ENCODE data around the gene NFIA. TPM values are rescaled to one million over a fixed set of nuclear protein-coding genes. Genes with fewer than 3 reads are reported as not detected.

Gene NFIA
- total RNA-seq, 1 donor from 2014 or later, result 16.2 TPM

DNA sequence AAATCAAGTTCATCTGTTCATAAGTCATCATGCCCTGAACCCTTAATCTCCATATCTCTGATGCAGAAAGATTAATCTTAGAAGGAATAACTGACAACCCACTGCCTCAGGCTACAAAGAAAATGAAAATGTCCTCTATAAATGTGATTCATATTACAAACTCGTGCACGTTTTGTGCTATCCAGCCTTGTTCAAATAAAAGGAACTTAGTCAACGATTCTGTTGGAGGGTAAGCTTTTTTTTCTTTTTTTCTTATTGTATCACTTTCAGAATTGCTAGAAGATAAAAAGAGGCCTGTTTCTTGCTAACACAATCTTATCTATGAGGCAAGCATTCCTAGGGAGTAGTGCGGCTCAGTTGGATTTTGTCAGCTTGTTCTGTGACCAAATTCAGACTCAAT is 414.1 kb downstream of the NFIA start:
- H3K36me3 Mint-ChIP-seq (ENCODE audit: low read depth, unreplicated experiment), result no peaks in the 10 kb centered on the region
- no peak for DNase-seq (ENCODE audit: low spot score)
- no peak overlapping the region for H3K27ac Mint-ChIP-seq (ENCODE audit: unreplicated experiment)
- H3K9me3 Mint-ChIP-seq (ENCODE audit: unreplicated experiment), result no peaks in the 10 kb centered on the region
- TF ChIP-seq CTCF (IDR thresholded peaks at IDR 0.05; ENCODE audit: unreplicated experiment), result no peak
- H3K27me3 Mint-ChIP-seq (ENCODE audit: unreplicated experiment), result peaks cover 5% of the 10 kb centered on the region
- H3K4me1 Mint-ChIP-seq (ENCODE audit: unreplicated experiment), result peaks cover 2% of the 10 kb centered on the region
- no peak overlapping the region for H3K4me3 Mint-ChIP-seq (ENCODE audit: unreplicated experiment)

DNA sequence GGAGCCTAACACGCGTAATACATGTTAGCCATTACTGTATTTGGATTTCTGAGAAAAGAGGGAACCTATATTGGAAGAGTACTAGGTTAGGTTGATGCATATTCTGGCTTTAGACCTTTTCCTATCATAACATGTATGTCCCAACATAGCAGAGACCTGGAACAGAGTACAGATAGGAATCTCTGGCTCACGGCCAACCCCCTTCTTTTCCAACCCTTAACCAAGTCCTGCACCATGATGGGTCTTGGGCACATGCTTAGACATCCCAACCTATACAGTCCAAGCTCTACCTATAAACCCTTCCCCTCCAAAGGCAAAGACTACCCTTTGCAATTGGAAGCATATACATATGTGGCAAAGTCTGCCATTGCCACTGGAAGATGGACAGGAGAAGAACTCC is 414.7 kb downstream of the NFIA start:
- Mint-ChIP-seq H3K36me3 (ENCODE audit: low read depth, unreplicated experiment) (no peaks in the 10 kb centered on the region), H3K4me3 (ENCODE audit: unreplicated experiment) (no peak overlapping the region), H3K9me3 (ENCODE audit: unreplicated experiment) (no peaks in the 10 kb centered on the region), H3K27me3 (ENCODE audit: unreplicated experiment) (peaks cover 5% of the 10 kb centered on the region), H3K27ac (ENCODE audit: unreplicated experiment) (no peak overlapping the region), H3K4me1 (ENCODE audit: unreplicated experiment) (peaks cover 2% of the 10 kb centered on the region)
- no peak for DNase-seq (ENCODE audit: low spot score)
- TF ChIP-seq CTCF (IDR thresholded peaks at IDR 0.05; ENCODE audit: unreplicated experiment), result no peak

DNA sequence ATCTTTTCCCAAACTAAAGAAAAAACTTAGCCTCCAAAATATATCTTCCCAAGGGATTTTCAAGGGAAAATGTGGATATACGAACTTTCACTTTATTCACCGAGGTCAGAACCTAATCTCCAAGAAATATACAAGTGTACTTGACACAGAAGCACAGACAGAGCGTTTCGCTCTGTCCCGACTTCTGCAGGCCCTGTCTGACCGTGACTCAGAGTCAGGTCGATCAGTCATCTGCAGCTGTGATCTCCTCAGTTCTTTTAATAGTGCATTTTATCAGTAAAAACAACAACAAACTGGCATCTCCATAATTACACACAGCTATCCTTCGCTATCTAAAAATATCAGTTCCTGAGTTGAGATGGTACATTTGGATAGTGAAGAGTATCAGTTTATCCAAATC is 416.0 kb downstream of the NFIA start:
- Mint-ChIP-seq H3K4me1 (ENCODE audit: unreplicated experiment) (peaks cover 2% of the 10 kb centered on the region), H3K4me3 (ENCODE audit: unreplicated experiment) (no peak overlapping the region), H3K27me3 (ENCODE audit: unreplicated experiment) (peaks cover 5% of the 10 kb centered on the region), H3K27ac (ENCODE audit: unreplicated experiment) (no peak overlapping the region), H3K36me3 (ENCODE audit: low read depth, unreplicated experiment) (no peaks in the 10 kb centered on the region), H3K9me3 (ENCODE audit: unreplicated experiment) (no peaks in the 10 kb centered on the region)
- no peak for DNase-seq (ENCODE audit: low spot score)
- no peak for TF ChIP-seq CTCF (IDR thresholded peaks at IDR 0.05; ENCODE audit: unreplicated experiment)

GRCh38 chr1:61501971-61502916 is 419.9 kb downstream of the NFIA start:
- Mint-ChIP-seq H3K4me1 (ENCODE audit: unreplicated experiment) (no peaks in the 10 kb centered on the region), H3K27ac (ENCODE audit: unreplicated experiment) (no peak overlapping the region), H3K4me3 (ENCODE audit: unreplicated experiment) (no peak overlapping the region), H3K27me3 (ENCODE audit: unreplicated experiment) (peaks cover 1% of the 10 kb centered on the region), H3K9me3 (ENCODE audit: unreplicated experiment) (no peaks in the 10 kb centered on the region), H3K36me3 (ENCODE audit: low read depth, unreplicated experiment) (no peaks in the 10 kb centered on the region)
- no peak for DNase-seq (ENCODE audit: low spot score)
- no peak for TF ChIP-seq CTCF (IDR thresholded peaks at IDR 0.05; ENCODE audit: unreplicated experiment)

DNA sequence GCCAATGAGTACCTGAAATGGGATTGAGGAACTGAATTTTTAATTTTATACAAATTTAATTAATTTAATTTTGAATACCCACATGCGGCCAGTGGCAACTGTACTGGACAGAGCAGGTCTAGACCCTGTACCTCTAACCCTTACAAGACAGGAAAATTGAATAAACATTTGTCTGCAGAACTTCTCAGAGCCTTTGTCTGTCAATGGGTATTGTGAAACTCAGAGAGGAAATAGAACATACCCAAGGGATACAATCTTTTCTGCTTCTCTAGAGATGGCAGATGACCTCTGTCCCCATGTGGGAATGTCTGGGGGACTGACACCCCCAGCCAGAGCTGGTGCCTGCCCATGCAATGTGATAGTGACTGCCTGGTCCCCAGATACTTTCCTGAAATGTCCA is 421.9 kb downstream of the NFIA start:
- no peak overlapping the region for H3K4me3 Mint-ChIP-seq (ENCODE audit: unreplicated experiment)
- no peak overlapping the region for H3K27ac Mint-ChIP-seq (ENCODE audit: unreplicated experiment)
- H3K27me3 Mint-ChIP-seq (ENCODE audit: unreplicated experiment), result peaks cover 1% of the 10 kb centered on the region

More for the DNA sequence above, 421.9 kb downstream of the NFIA start:
- TF ChIP-seq CTCF (IDR thresholded peaks at IDR 0.05; ENCODE audit: unreplicated experiment), result no peak
- DNase-seq (ENCODE audit: low spot score), result no peak
- Mint-ChIP-seq H3K9me3 (ENCODE audit: unreplicated experiment) (no peaks in the 10 kb centered on the region), H3K36me3 (ENCODE audit: low read depth, unreplicated experiment) (no peaks in the 10 kb centered on the region), H3K4me1 (ENCODE audit: unreplicated experiment) (no peaks in the 10 kb centered on the region)

All from endothelial cell (in vitro differentiated cells).